ENCODE results near the gene GPALPP1.

Gene GPALPP1

GRCh38 chr13:45064889-45065288 lies 75.6 kb downstream of the GPALPP1 start:
- no peak for TF ChIP-seq CTCF (IDR thresholded peaks at IDR 0.05; ENCODE audit: extremely low read depth, missing control alignments)

GRCh38 chr13:45068036-45069001 lies 79.0 kb downstream of the GPALPP1 start:
- no peak for TF ChIP-seq CTCF (IDR thresholded peaks at IDR 0.05; ENCODE audit: extremely low read depth, missing control alignments)
- DNase-seq (ENCODE audit: low spot score) = no peak

More at GRCh38 chr13:45064889-45065288, 75.6 kb downstream of the GPALPP1 start:
- DNase-seq (ENCODE audit: low spot score) = no peak

- TF ChIP-seq CTCF (IDR thresholded peaks at IDR 0.05; ENCODE audit: extremely low read depth, missing control alignments) = no peak
- no peak for DNase-seq (ENCODE audit: low spot score)
Measured at GRCh38 chr13:45073809-45074208, 84.5 kb downstream of the GPALPP1 start.

- no peak for TF ChIP-seq CTCF (IDR thresholded peaks at IDR 0.05; ENCODE audit: extremely low read depth, missing control alignments)
- DNase-seq (ENCODE audit: low spot score) = no peak
Measured at GRCh38 chr13:45074721-45075120, 85.4 kb downstream of the GPALPP1 start.

GRCh38 chr13:45078003-45078402 lies 88.7 kb downstream of the GPALPP1 start:
- no peak for TF ChIP-seq CTCF (IDR thresholded peaks at IDR 0.05; ENCODE audit: extremely low read depth, missing control alignments)
- DNase-seq (ENCODE audit: low spot score) = no peak
